Rectal smooth muscle tissue (tissue), 1 donor: ENCODE results near the gene TTC24.

Source experiments
- H3K27ac ChIP-seq: one replicate; pipeline ENCODE4 v1.7.0; 2013; ENCODE audit warnings: low read depth, low read length, inconsistent platforms
- H3K27me3 ChIP-seq: one replicate; pipeline ENCODE4 v1.7.0; 2013; ENCODE audit warnings: low read length; ENCODE audit not compliant: control insufficient read depth, insufficient read depth
- H3K36me3 ChIP-seq: one replicate; pipeline ENCODE4 v1.7.0; 2013; ENCODE audit warnings: low read length; ENCODE audit not compliant: control insufficient read depth, insufficient read depth
- H3K4me1 ChIP-seq: one replicate; pipeline ENCODE4 v1.7.0; 2013; ENCODE audit warnings: low read length; ENCODE audit not compliant: control insufficient read depth, insufficient read depth
- H3K4me3 ChIP-seq: one replicate; pipeline ENCODE4 v1.7.0; 2013; ENCODE audit warnings: low read length
- H3K9ac ChIP-seq: one replicate; pipeline ENCODE4 v1.7.0; 2013; ENCODE audit warnings: low read length

Gene TTC24

GRCh38 chr1:156559086-156559796, 20.3 kb upstream of the TTC24 start:
- H3K4me1 ChIP-seq, result no peaks in the 10 kb centered on the region
- no peaks in the 10 kb centered on the region for H3K36me3 ChIP-seq
- no peak overlapping the region for H3K27ac ChIP-seq
- H3K9ac ChIP-seq, result no peak overlapping the region
- H3K4me3 ChIP-seq, result no peak overlapping the region
- no peaks in the 10 kb centered on the region for H3K27me3 ChIP-seq

GRCh38 chr1:156559797-156560385, 19.6 kb upstream of the TTC24 start:
- Histone ChIP-seq H3K27me3 (no peaks in the 10 kb centered on the region), H3K9ac (no peak overlapping the region), H3K27ac (no peak overlapping the region), H3K36me3 (no peaks in the 10 kb centered on the region), H3K4me1 (no peaks in the 10 kb centered on the region), H3K4me3 (no peak overlapping the region)

- Histone ChIP-seq H3K27me3 (no peaks in the 10 kb centered on the region), H3K9ac (no peak overlapping the region), H3K4me3 (no peak overlapping the region), H3K27ac (no peak overlapping the region), H3K4me1 (no peaks in the 10 kb centered on the region), H3K36me3 (no peaks in the 10 kb centered on the region)
These were observed 18.8 kb upstream of the TTC24 start for GRCh38 chr1:156560585-156561163.

- H3K9ac ChIP-seq, result no peak overlapping the region
- no peaks in the 10 kb centered on the region for H3K27me3 ChIP-seq
- no peak overlapping the region for H3K4me3 ChIP-seq
- H3K27ac ChIP-seq, result no peak overlapping the region
- no peaks in the 10 kb centered on the region for H3K36me3 ChIP-seq
- H3K4me1 ChIP-seq, result no peaks in the 10 kb centered on the region
These were observed 14.0 kb upstream of the TTC24 start for GRCh38 chr1:156565519-156565918.

- no peaks in the 10 kb centered on the region for H3K27me3 ChIP-seq
- H3K36me3 ChIP-seq, result no peaks in the 10 kb centered on the region
- H3K4me1 ChIP-seq, result peaks cover 4% of the 10 kb centered on the region
- H3K27ac ChIP-seq, result no peak overlapping the region
- no peak overlapping the region for H3K4me3 ChIP-seq
- no peak overlapping the region for H3K9ac ChIP-seq
These were observed 13.1 kb upstream of the TTC24 start for GRCh38 chr1:156566436-156566835.

GRCh38 chr1:156571261-156571852, 8.2 kb upstream of the TTC24 start:
- no peaks in the 10 kb centered on the region for H3K36me3 ChIP-seq
- peaks cover 7% of the 10 kb centered on the region for H3K4me1 ChIP-seq
- H3K27ac ChIP-seq, result no peak overlapping the region
- peak overlapping the region; percentile 27 for H3K9ac ChIP-seq
- peaks cover 3% of the 10 kb centered on the region for H3K27me3 ChIP-seq
- peak overlapping the region; percentile 72 for H3K4me3 ChIP-seq

GRCh38 chr1:156571919-156572662, 7.4 kb upstream of the TTC24 start, which contains the start of gene IQGAP3:
IQGAP3 (minus strand) TSS chr1:156572565; CDS start chr1:156572529, 36 bp downstream.
- Histone ChIP-seq H3K9ac (peak within 1 kb of the TSS; percentile 27), H3K4me1 (peaks cover 7% of the 10 kb centered on the region), H3K4me3 (peak within 1 kb of the TSS; percentile 72), H3K36me3 (no peaks in the 10 kb centered on the region), H3K27ac (no peak within 1 kb of the TSS), H3K27me3 (peaks cover 3% of the 10 kb centered on the region)

GRCh38 chr1:156572663-156573018, 6.9 kb upstream of the TTC24 start:
- no peaks in the 10 kb centered on the region for H3K36me3 ChIP-seq
- H3K27ac ChIP-seq, result no peak overlapping the region
- H3K9ac ChIP-seq, result no peak overlapping the region
- H3K4me3 ChIP-seq, result peak overlapping the region; percentile 72
- H3K27me3 ChIP-seq, result peaks cover 3% of the 10 kb centered on the region
- H3K4me1 ChIP-seq, result peaks cover 7% of the 10 kb centered on the region

GRCh38 chr1:156574039-156574633, 5.4 kb upstream of the TTC24 start:
- Histone ChIP-seq H3K36me3 (no peaks in the 10 kb centered on the region), H3K4me3 (no peak overlapping the region), H3K4me1 (peaks cover 7% of the 10 kb centered on the region), H3K27me3 (peaks cover 3% of the 10 kb centered on the region), H3K27ac (no peak overlapping the region), H3K9ac (no peak overlapping the region)

GRCh38 chr1:156577550-156577949, 2.0 kb upstream of the TTC24 start:
- Histone ChIP-seq H3K36me3 (no peaks in the 10 kb centered on the region), H3K27me3 (peaks cover 3% of the 10 kb centered on the region), H3K4me1 (no peaks in the 10 kb centered on the region), H3K27ac (no peak overlapping the region), H3K9ac (no peak overlapping the region), H3K4me3 (no peak overlapping the region)

- Histone ChIP-seq H3K4me3 (no peak overlapping the region), H3K9ac (no peak overlapping the region), H3K4me1 (no peaks in the 10 kb centered on the region), H3K27ac (no peak overlapping the region), H3K27me3 (peaks cover 2% of the 10 kb centered on the region), H3K36me3 (no peaks in the 10 kb centered on the region)
These were observed 1.5 kb upstream of the TTC24 start for GRCh38 chr1:156578055-156578454.
